Measurements from ENCODE around the gene IKZF3. TPM values are rescaled to one million over a fixed set of nuclear protein-coding genes. Genes with fewer than 3 reads are reported as not detected.
"Not testable (repeated sequence)": the region's sequence is repeated elsewhere in the genome, so short reads cannot be mapped to it uniquely, and the experiment has no call there.

IKZF3 gene
- total RNA-seq, 1 donor from 2014 or later, result 15.9 TPM

GRCh38 chr17:39774047-39774446 is 90.1 kb downstream of the IKZF3 start:
- H3K9me3 Mint-ChIP-seq, result no peaks in the 10 kb centered on the region
- DNase-seq, result no peak
- H3K36me3 Mint-ChIP-seq (ENCODE audit: low read depth), result peaks cover 33% of the 10 kb centered on the region
- H3K27ac Mint-ChIP-seq, result peak overlapping the region; percentile 75
- peaks cover 70% of the 10 kb centered on the region for H3K4me1 Mint-ChIP-seq
- intact Hi-C loops (cut with micrococcal nuclease), result loop anchor here (5.0 kb wide), 2 partner anchors 68 to 153 kb away; partner anchors contain the start of genes LRRC3C and ORMDL3
- peak overlapping the region; percentile 67 for H3K4me3 Mint-ChIP-seq
- H3K27me3 Mint-ChIP-seq, result no peaks in the 10 kb centered on the region

- Mint-ChIP-seq H3K27me3 (no peaks in the 10 kb centered on the region), H3K27ac (no peak overlapping the region), H3K4me1 (peaks cover 75% of the 10 kb centered on the region), H3K4me3 (peak overlapping the region; percentile 36), H3K36me3 (ENCODE audit: low read depth) (peaks cover 38% of the 10 kb centered on the region), H3K9me3 (no peaks in the 10 kb centered on the region)
- DNase-seq, result no peak
- intact Hi-C loops (cut with micrococcal nuclease), result loop anchor here (5.0 kb wide), 2 partner anchors 69 to 154 kb away; partner anchors contain the start of genes LRRC3C and ORMDL3
These were observed 90.9 kb downstream of the IKZF3 start for GRCh38 chr17:39772987-39773934.

GRCh38 chr17:39772415-39772814 is 91.7 kb downstream of the IKZF3 start:
- peaks cover 72% of the 10 kb centered on the region for H3K4me1 Mint-ChIP-seq
- no peaks in the 10 kb centered on the region for H3K27me3 Mint-ChIP-seq
- H3K27ac Mint-ChIP-seq, result peak overlapping the region; percentile 56
- H3K4me3 Mint-ChIP-seq, result peak overlapping the region; percentile 54
- peaks cover 40% of the 10 kb centered on the region for H3K36me3 Mint-ChIP-seq (ENCODE audit: low read depth)
- no peaks in the 10 kb centered on the region for H3K9me3 Mint-ChIP-seq
- intact Hi-C loops (cut with micrococcal nuclease), result loop anchor here (5.0 kb wide), 2 partner anchors 70 to 155 kb away; partner anchors contain the start of genes LRRC3C and ORMDL3
- DNase-seq, result peak; percentile 68

GRCh38 chr17:39769974-39770587 is 94.0 kb downstream of the IKZF3 start:
- intact Hi-C loops (cut with micrococcal nuclease), result loop anchor here (1.0 to 5.0 kb wide), 7 partner anchors 12 to 157 kb away; partner anchors contain the start of genes LRRC3C and ORMDL3
- H3K4me1 Mint-ChIP-seq, result peaks cover 69% of the 10 kb centered on the region
- DNase-seq, result peak; percentile 86
- peaks cover 51% of the 10 kb centered on the region for H3K36me3 Mint-ChIP-seq (ENCODE audit: low read depth)
- H3K27ac Mint-ChIP-seq, result peak overlapping the region; percentile 74
- H3K27me3 Mint-ChIP-seq, result no peaks in the 10 kb centered on the region
- peak overlapping the region; percentile 13 for H3K4me3 Mint-ChIP-seq
- H3K9me3 Mint-ChIP-seq, result peaks cover under 1% of the 10 kb centered on the region

GRCh38 chr17:39767147-39767546 is 97.0 kb downstream of the IKZF3 start:
- H3K27me3 Mint-ChIP-seq, result no peaks in the 10 kb centered on the region
- H3K4me1 Mint-ChIP-seq, result peaks cover 56% of the 10 kb centered on the region
- DNase-seq, result no peak
- intact Hi-C loops (cut with micrococcal nuclease), result no loop called here
- H3K36me3 Mint-ChIP-seq (ENCODE audit: low read depth), result peaks cover 54% of the 10 kb centered on the region
- H3K27ac Mint-ChIP-seq, result peak overlapping the region; percentile 53
- H3K9me3 Mint-ChIP-seq, result peaks cover 5% of the 10 kb centered on the region
- no peak overlapping the region for H3K4me3 Mint-ChIP-seq

GRCh38 chr17:39765766-39766165 is 98.3 kb downstream of the IKZF3 start:
- H3K4me3 Mint-ChIP-seq, result no peak overlapping the region

GRCh38 chr17:39765175-39765574 is 98.9 kb downstream of the IKZF3 start:
- no peak for DNase-seq
- H3K27ac Mint-ChIP-seq, result no peak overlapping the region
- intact Hi-C loops (cut with micrococcal nuclease), result no loop called here
- H3K4me1 Mint-ChIP-seq, result peaks cover 41% of the 10 kb centered on the region
- H3K27me3 Mint-ChIP-seq, result no peaks in the 10 kb centered on the region
- no peak overlapping the region for H3K4me3 Mint-ChIP-seq
- peaks cover 5% of the 10 kb centered on the region for H3K9me3 Mint-ChIP-seq
- H3K36me3 Mint-ChIP-seq (ENCODE audit: low read depth), result peaks cover 51% of the 10 kb centered on the region

More at GRCh38 chr17:39765766-39766165, 98.3 kb downstream of the IKZF3 start:
- no peak for DNase-seq
- H3K4me1 Mint-ChIP-seq, result peaks cover 47% of the 10 kb centered on the region
- peaks cover 5% of the 10 kb centered on the region for H3K9me3 Mint-ChIP-seq
- H3K27ac Mint-ChIP-seq, result no peak overlapping the region
- H3K36me3 Mint-ChIP-seq (ENCODE audit: low read depth), result peaks cover 51% of the 10 kb centered on the region
- no peaks in the 10 kb centered on the region for H3K27me3 Mint-ChIP-seq
- intact Hi-C loops (cut with micrococcal nuclease), result no loop called here

- H3K9me3 Mint-ChIP-seq; H3K4me3 Mint-ChIP-seq; H3K27ac Mint-ChIP-seq; intact Hi-C loops (cut with micrococcal nuclease); DNase-seq; H3K27me3 Mint-ChIP-seq: not testable (repeated sequence)
- Mint-ChIP-seq H3K36me3 (ENCODE audit: low read depth) (peaks cover 50% of the 10 kb centered on the region), H3K4me1 (peaks cover 33% of the 10 kb centered on the region)
These were observed 99.9 kb downstream of the IKZF3 start for GRCh38 chr17:39764171-39764570.

- H3K9me3 Mint-ChIP-seq, result peaks cover 5% of the 10 kb centered on the region
- peaks cover 34% of the 10 kb centered on the region for H3K4me1 Mint-ChIP-seq
- H3K27ac Mint-ChIP-seq, result no peak overlapping the region
- no peak overlapping the region for H3K4me3 Mint-ChIP-seq
- no peak for DNase-seq
- H3K36me3 Mint-ChIP-seq (ENCODE audit: low read depth), result peaks cover 43% of the 10 kb centered on the region
- no peaks in the 10 kb centered on the region for H3K27me3 Mint-ChIP-seq
- intact Hi-C loops (cut with micrococcal nuclease), result no loop called here
These were observed 100.9 kb downstream of the IKZF3 start for GRCh38 chr17:39763051-39763820.

- DNase-seq, result no peak
- peaks cover 5% of the 10 kb centered on the region for H3K9me3 Mint-ChIP-seq
- peaks cover 37% of the 10 kb centered on the region for H3K4me1 Mint-ChIP-seq
- no peak overlapping the region for H3K4me3 Mint-ChIP-seq
- no peaks in the 10 kb centered on the region for H3K27me3 Mint-ChIP-seq
- H3K27ac Mint-ChIP-seq, result no peak overlapping the region
- intact Hi-C loops (cut with micrococcal nuclease), result no loop called here
- peaks cover 35% of the 10 kb centered on the region for H3K36me3 Mint-ChIP-seq (ENCODE audit: low read depth)
These were observed 102.1 kb downstream of the IKZF3 start for GRCh38 chr17:39761861-39762496.

GRCh38 chr17:39759204-39759603 is 104.9 kb downstream of the IKZF3 start:
- Mint-ChIP-seq H3K36me3 (ENCODE audit: low read depth) (peaks cover 11% of the 10 kb centered on the region), H3K4me3 (no peak overlapping the region), H3K27ac (peak overlapping the region; percentile 48), H3K4me1 (peaks cover 47% of the 10 kb centered on the region), H3K27me3 (no peaks in the 10 kb centered on the region), H3K9me3 (no peaks in the 10 kb centered on the region)
- no peak for DNase-seq
- intact Hi-C loops (cut with micrococcal nuclease), result loop anchor here (5.0 to 10.0 kb wide), 2 partner anchors 33 to 166 kb away; partner anchors contain the start of genes LRRC3C and ORMDL3

GRCh38 chr17:39757931-39758873 is 105.9 kb downstream of the IKZF3 start:
- Mint-ChIP-seq H3K36me3 (ENCODE audit: low read depth) (peaks cover 10% of the 10 kb centered on the region), H3K4me3 (peak overlapping the region; percentile 1), H3K9me3 (no peaks in the 10 kb centered on the region), H3K27ac (peak overlapping the region; percentile 56), H3K27me3 (no peaks in the 10 kb centered on the region), H3K4me1 (peaks cover 51% of the 10 kb centered on the region)
- intact Hi-C loops (cut with micrococcal nuclease), result loop anchor here (1.0 to 10.0 kb wide), 3 partner anchors 12 to 167 kb away; partner anchors contain the start of genes LRRC3C and ORMDL3
- DNase-seq, result peak; percentile 74
